ENCODE measurements around the gene DLGAP3. TPM values are rescaled to one million over a fixed set of nuclear protein-coding genes. Genes with fewer than 3 reads are reported as not detected.

The DLGAP3 gene
- polyA plus RNA-seq, 1 donor (not counting 4 experiments of a cell fraction or from before 2014, with no cell fraction given) = not detected

DNA sequence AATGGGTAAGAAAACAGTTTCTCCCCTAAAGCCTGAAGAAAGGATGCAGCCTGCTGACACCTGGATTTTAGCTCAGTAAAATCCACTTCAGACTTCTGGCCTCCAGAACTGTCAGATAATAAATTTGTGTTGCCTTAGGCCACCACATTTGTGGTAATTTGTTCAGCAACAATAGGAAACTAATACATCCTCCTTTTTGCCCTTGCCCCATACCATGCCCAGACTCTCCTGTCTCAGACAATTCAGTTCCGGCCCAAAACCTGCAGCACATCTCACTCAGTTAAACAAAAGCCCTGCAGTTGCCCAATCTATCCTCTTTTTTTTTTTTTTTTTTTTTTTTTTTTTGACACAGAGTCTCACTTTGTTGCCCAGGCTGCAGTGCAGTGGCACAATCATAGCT is 95.7 kb downstream of the DLGAP3 start:
- DNase-seq (ENCODE audit: low read depth, low spot score) (no peak), FAIRE-seq (no peak)
- Histone ChIP-seq H3K9me1 (ENCODE audit: control insufficient read depth, extremely low read depth, insufficient read depth, low read length) (no peaks in the 10 kb centered on the region), H3K36me3 (ENCODE audit: control insufficient read depth in 2 of 2, extremely low read depth in 1 of 2, insufficient read depth in 2 of 2, low read length in 2 of 2) (no peaks in the 10 kb centered on the region), H3K27ac (ENCODE audit: control insufficient read depth, insufficient read depth, low read length) (no peak overlapping the region), H3K27me3 (ENCODE audit: control insufficient read depth, extremely low read depth, insufficient read depth, low read length) (no peaks in the 10 kb centered on the region), H3K4me3 (ENCODE audit: control insufficient read depth in 2 of 3, extremely low read depth in 1 of 3, insufficient read depth in 2 of 3, low read depth in 1 of 3, low read length in 3 of 3) (no peak overlapping the region), H3K4me1 (ENCODE audit: control insufficient read depth, extremely low read depth, insufficient read depth, low read length) (no peaks in the 10 kb centered on the region), H3K79me2 (ENCODE audit: control insufficient read depth, insufficient read depth, low read length) (no peaks in the 10 kb centered on the region), H3K9me3 (ENCODE audit: control insufficient read depth, low read depth, low read length) (no peaks in the 10 kb centered on the region), H2AFZ (ENCODE audit: control insufficient read depth, low read length) (no peak overlapping the region), H3K4me2 (ENCODE audit: control insufficient read depth, extremely low read depth, insufficient read depth, low read depth, low read length) (no peak overlapping the region), H4K20me1 (ENCODE audit: control insufficient read depth, extremely low read depth, insufficient read depth, low read length) (no peaks in the 10 kb centered on the region), H3K9ac (ENCODE audit: control insufficient read depth, extremely low read depth, insufficient read depth, low read length) (no peak overlapping the region)
- dilution Hi-C loops (cut with MboI; ENCODE audit: extremely low pct_ligation_motif_present, low sequenced_read_pairs) = no loop called here
- TF ChIP-seq CTCF (optimal IDR thresholded peaks at IDR 0.05 in 1 of 3, IDR thresholded peaks at IDR 0.05 in 1 of 3, conservative IDR thresholded peaks at IDR 0.05 in 1 of 3; ENCODE audit: extremely low read depth in 1 of 3, insufficient read depth in 2 of 3, low read length in 3 of 3) (no peak), EZH2 (IDR thresholded peaks at IDR 0.05; ENCODE audit: low read length) (no peak)

DNA sequence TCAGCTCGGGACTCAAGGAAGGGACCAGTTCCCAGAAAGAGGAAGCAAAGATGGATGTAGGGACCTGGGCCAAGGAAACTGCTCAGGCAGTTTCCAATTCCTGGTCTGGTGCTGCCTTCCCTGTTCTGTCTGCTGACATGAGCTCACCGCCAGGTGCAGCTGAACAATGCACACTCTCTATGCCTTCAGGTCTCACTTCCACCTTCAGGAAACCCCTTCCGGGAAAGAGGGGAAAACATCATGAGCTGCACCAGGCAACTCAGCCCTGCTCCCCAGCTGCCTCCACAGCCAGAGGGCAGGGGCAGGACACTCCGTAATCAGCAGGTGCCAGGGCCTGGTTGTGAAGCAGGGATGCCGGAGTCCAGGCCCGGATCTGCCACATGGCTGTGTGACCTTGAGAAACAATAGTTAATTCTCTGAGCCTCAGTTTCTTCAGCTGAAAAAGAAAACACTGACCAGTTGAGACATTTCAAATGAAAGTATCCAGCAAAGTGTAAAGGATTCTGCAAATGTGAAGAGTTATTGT is 97.7 kb downstream of the DLGAP3 start:
- H3K9me1 ChIP-seq (ENCODE audit: control insufficient read depth, extremely low read depth, insufficient read depth, low read length) = no peaks in the 10 kb centered on the region
- no peaks in the 10 kb centered on the region for H3K79me2 ChIP-seq (ENCODE audit: control insufficient read depth, insufficient read depth, low read length)
- no peaks in the 10 kb centered on the region for H4K20me1 ChIP-seq (ENCODE audit: control insufficient read depth, extremely low read depth, insufficient read depth, low read length)
- TF ChIP-seq CTCF (optimal IDR thresholded peaks at IDR 0.05 in 1 of 3, IDR thresholded peaks at IDR 0.05 in 1 of 3, conservative IDR thresholded peaks at IDR 0.05 in 1 of 3; ENCODE audit: extremely low read depth in 1 of 3, insufficient read depth in 2 of 3, low read length in 3 of 3) (no peak), EZH2 (IDR thresholded peaks at IDR 0.05; ENCODE audit: low read length) (no peak)
- H3K4me1 ChIP-seq (ENCODE audit: control insufficient read depth, extremely low read depth, insufficient read depth, low read length) = no peaks in the 10 kb centered on the region
- H3K36me3 ChIP-seq (ENCODE audit: control insufficient read depth in 2 of 2, extremely low read depth in 1 of 2, insufficient read depth in 2 of 2, low read length in 2 of 2) = no peaks in the 10 kb centered on the region
- dilution Hi-C loops (cut with MboI; ENCODE audit: extremely low pct_ligation_motif_present, low sequenced_read_pairs) = no loop called here
- H3K9me3 ChIP-seq (ENCODE audit: control insufficient read depth, low read depth, low read length) = no peaks in the 10 kb centered on the region
- H2AFZ ChIP-seq (ENCODE audit: control insufficient read depth, low read length) = no peak overlapping the region
- FAIRE-seq (no peak), DNase-seq (ENCODE audit: low read depth, low spot score) (no peak)
- no peak overlapping the region for H3K9ac ChIP-seq (ENCODE audit: control insufficient read depth, extremely low read depth, insufficient read depth, low read length)
- no peak overlapping the region for H3K4me3 ChIP-seq (ENCODE audit: control insufficient read depth in 2 of 3, extremely low read depth in 1 of 3, insufficient read depth in 2 of 3, low read depth in 1 of 3, low read length in 3 of 3)
- no peak overlapping the region for H3K4me2 ChIP-seq (ENCODE audit: control insufficient read depth, extremely low read depth, insufficient read depth, low read depth, low read length)
- H3K27me3 ChIP-seq (ENCODE audit: control insufficient read depth, extremely low read depth, insufficient read depth, low read length) = no peaks in the 10 kb centered on the region
- no peak overlapping the region for H3K27ac ChIP-seq (ENCODE audit: control insufficient read depth, insufficient read depth, low read length)

Measured in keratinocyte (primary cell).